CD4-positive, alpha-beta T cell treated with Interleukin-2 at 100 ng/mL for 4 hours (primary cell): Measurements from ENCODE around the gene ZSCAN29.

ENCODE experiments used
- DNase-seq: peaks from one replicate; pipeline ENCODE4 v3.0.0-alpha.2; 2020; ENCODE audit warnings: low spot score

Gene ZSCAN29

DNA sequence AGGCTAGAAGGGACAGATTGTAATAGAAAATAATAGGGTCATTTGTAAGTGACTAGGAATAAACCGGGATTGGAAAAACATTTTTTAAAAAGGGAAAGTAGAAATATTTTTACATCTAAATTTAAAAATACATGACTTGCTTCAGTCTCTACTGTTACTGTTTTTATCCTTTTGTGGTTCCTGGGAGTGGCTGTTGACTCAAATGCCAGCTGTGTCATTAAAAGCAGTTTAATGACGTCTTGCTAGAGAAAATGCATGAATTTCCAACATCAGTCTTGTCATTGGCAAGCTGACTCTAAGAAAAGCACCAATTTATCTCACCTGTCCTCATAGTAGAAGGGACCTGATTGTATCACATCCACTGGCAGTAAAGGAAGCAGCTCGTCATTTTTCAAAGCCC is 23.7 kb downstream of the ZSCAN29 start:
- DNase-seq = no peak

- no peak for DNase-seq
These were observed 24.5 kb downstream of the ZSCAN29 start for GRCh38 chr15:43346305-43346704.

DNA sequence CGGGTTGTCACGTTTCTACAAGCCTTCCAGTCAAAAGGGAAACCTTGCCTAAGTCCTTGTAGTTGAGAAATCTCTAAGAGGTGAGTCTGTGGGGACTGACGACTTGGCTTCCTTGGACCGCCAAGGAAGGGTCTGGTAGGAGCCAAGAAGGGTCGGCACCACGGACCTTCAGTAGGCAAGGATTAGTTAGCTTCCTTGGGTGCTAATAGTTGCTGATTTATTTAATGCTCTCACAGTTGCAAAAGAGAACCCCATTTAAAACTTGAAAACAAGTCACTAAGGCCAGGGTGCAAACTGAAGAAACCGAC is 40.1 kb downstream of the ZSCAN29 start:
- no peak for DNase-seq

- peak; percentile 92 for DNase-seq
These were observed 40.7 kb downstream of the ZSCAN29 start, which contains the start of gene LCMT2 for GRCh38 chr15:43329960-43330779. Gene LCMT2 (minus strand): TSS chr15:43330573. CDS start chr15:43330489, 84 bp downstream.

GRCh38 chr15:43329217-43329959 is 41.5 kb downstream of the ZSCAN29 start:
- DNase-seq = no peak

DNA sequence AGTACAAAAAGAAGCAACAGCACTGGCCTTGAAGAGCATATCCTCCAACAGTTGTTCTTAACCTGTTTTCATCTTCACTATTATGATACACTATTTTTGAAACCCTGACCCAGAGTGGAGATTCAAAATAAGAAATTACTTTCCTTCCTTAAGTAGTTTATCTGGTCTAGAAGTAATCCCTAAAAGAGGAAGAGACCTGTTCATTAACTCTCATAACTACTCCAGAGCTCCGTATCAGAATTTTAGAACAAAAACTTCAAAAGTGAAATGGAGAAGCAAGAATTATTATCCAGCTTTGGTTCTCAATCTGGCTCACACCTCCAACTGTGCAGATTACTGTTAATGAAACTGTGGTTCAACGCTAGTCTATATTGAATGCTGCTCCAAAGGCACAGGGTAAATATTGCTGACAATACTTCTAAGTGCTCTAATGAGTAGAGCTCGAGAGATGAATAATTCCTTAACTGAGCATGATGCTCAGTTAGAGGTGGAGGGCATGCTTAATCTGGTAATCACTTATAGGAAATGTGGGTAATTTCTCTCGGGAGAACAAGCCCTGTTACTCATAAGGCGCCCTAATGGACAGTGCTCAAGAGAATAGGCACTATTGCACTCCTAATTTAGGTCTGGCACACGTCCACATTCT is 45.7 kb downstream of the ZSCAN29 start:
- DNase-seq = no peak

DNA sequence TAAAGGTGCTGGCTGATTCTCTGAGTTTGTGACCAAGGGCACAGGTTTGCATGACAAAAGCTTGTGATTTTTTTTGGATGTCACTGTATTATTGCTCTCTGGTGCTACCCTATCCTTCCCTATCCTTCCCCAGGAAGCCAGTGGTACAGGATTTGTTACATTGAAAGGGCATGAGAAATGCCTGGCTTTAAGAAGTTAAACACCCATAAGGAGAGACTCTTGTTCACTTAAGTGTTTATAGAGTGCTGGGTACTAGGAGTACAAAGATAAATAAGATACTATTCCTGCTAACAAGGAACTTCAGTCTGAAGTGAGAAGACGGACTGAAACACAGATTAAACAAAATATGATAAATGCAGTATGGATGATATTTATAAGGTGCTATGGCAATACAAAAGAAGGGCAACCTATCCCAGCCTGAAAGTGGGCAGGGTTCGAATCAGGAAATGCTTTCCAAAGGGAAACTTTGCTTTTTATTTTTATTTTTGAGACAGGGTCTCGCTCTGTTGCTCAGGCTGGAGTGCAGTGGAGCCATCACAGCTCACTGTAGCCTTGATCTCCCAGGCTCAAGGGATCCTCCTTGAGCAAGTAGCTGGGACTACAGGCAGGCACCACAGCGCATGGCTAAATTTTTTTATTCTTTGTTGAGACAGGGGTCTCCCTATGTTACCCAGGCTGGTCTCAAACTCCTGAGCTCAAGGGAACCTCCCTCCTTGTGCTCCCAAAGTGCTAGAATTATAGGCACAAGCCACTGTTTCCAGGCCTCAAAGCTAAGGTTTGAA is 51.7 kb downstream of the ZSCAN29 start:
- DNase-seq = no peak

- DNase-seq = no peak
These were observed 53.2 kb downstream of the ZSCAN29 start for GRCh38 chr15:43317566-43318184.

- DNase-seq = no peak
These were observed 53.9 kb downstream of the ZSCAN29 start for GRCh38 chr15:43316971-43317346.

GRCh38 chr15:43316016-43316970 is 54.5 kb downstream of the ZSCAN29 start:
- no peak for DNase-seq

DNA sequence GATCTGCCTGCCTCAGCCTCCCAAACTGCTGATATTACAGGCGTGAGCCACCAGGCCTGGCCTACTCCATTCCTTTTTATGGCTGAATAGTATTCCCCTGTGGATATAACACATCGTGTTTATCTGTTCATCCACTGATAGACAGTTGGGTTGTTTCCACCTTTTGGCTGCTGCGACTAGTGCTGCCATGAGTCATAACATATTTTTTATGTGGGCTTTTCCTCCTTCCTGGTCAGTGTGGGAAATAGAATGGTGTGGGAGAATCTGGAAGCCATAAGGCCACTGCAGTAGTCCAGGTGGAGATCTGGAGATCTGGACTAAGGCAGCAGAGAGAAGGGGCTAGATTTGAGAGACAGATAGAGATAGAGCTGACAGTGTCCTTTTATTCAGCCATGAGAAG is 56.7 kb downstream of the ZSCAN29 start:
- no peak for DNase-seq

GRCh38 chr15:43312378-43312777 is 58.5 kb downstream of the ZSCAN29 start:
- DNase-seq = no peak
